Spleen (tissue), 7 donors: Measurements from ENCODE around the gene NCK2.

ENCODE experiments used
- POLR2A ChIP-seq, 3 donors: fragments of 450-650 bp; IDR thresholded peaks; one replicate each; pipeline ENCODE4 v1.5.1; 2017; ENCODE audit warnings: antibody characterized with exemption in 3 of 3, mild to moderate bottlenecking in 1 of 3
- TF ChIP-seq, protein P1 (sequence below), 11 experiments: fragments of 200-600 bp in 7 of 11; fragments of 450-650 bp in 4 of 11; sonication (generic) in 4 of 11; IDR thresholded peaks in 8 of 11; conservative IDR thresholded peaks in 3 of 11; 1 replicate in 7 of 11; 2 replicates in 4 of 11; pipeline versions ENCODE4 v1.4.0 to v1.8.0; 2016 to 2021; ENCODE audit warnings: antibody characterized with exemption in 11 of 11, inconsistent platforms in 4 of 11, mild to moderate bottlenecking in 1 of 11
- donor health status: DM: no; HTN: no; CAD: no; lungs with moderate emphysema.
- donor health status: DM: no; HTN: no; CAD: no.
- donor health status: DM: no; HTN: no; CAD: no.

DNA sequence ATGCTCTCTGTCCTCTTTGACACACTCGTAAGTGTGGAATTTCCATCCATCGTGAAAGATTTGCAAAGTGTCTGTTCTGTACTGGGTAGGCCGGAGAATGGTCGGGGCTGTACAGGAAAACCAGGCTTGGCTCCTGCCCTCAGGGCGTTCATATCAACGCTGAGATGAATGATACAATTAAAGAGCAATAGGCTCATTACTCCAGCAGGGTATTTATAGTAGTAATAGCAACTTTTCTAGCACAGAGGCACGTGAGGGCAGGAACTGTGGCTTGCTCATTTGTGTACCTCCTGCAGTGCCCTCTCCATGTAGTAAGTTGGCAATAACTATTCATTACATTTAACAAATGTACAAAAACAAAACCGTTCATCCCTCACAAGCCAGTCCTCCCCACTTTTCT, 5.3 kb upstream of the NCK2 start:
- TF ChIP-seq POLR2A (IDR thresholded peaks at IDR 0.05): no peak
- TF ChIP-seq, protein P1, sequence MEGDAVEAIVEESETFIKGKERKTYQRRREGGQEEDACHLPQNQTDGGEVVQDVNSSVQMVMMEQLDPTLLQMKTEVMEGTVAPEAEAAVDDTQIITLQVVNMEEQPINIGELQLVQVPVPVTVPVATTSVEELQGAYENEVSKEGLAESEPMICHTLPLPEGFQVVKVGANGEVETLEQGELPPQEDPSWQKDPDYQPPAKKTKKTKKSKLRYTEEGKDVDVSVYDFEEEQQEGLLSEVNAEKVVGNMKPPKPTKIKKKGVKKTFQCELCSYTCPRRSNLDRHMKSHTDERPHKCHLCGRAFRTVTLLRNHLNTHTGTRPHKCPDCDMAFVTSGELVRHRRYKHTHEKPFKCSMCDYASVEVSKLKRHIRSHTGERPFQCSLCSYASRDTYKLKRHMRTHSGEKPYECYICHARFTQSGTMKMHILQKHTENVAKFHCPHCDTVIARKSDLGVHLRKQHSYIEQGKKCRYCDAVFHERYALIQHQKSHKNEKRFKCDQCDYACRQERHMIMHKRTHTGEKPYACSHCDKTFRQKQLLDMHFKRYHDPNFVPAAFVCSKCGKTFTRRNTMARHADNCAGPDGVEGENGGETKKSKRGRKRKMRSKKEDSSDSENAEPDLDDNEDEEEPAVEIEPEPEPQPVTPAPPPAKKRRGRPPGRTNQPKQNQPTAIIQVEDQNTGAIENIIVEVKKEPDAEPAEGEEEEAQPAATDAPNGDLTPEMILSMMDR (IDR thresholded peaks at IDR 0.05 in 8 of 11, conservative IDR thresholded peaks at IDR 0.05 in 3 of 11): no peak
